WTC11 (cell line): Measurements from ENCODE around the gene TMEM117. TPM values are rescaled to one million over a fixed set of nuclear protein-coding genes. Genes with fewer than 3 reads are reported as not detected.

ENCODE experiments used
- ATAC-seq: fragments of 200-7000 bp; cut with Tn5 transposase; 2 replicates; pipeline ENCODE4 v1.10.0; 2021; ENCODE audit warnings: mild to moderate bottlenecking, moderate library complexity
- CTCF ChIA-PET: fragments of 300-600 bp; sonication (Branson Sonifier 250); formaldehyde crosslinking; loops from one replicate; lab custom pipeline; 2021; ENCODE audit warnings: antibody characterized with exemption; lab: Charles Lee
- POLR2A ChIA-PET: fragments of 350-600 bp; sonication (Branson Sonifier 250); formaldehyde crosslinking; loops from one replicate; lab custom pipeline; 2021; ENCODE audit warnings: antibody characterized with exemption; lab: Charles Lee
- DNase-seq: peaks from one replicate; pipeline ENCODE4 v3.0.0; 2021; ENCODE audit warnings: low spot score
- H3K27ac Mint-ChIP-seq: 2 replicates; pipeline ENCODE4 v1.8.0; 2021; ENCODE audit warnings: mixed read lengths
- H3K27me3 Mint-ChIP-seq: 2 replicates; pipeline ENCODE4 v1.8.0; 2021; ENCODE audit warnings: low read depth, mild to moderate bottlenecking, moderate library complexity, mixed read lengths
- H3K36me3 Mint-ChIP-seq: 2 replicates; pipeline ENCODE4 v1.8.0; 2021; ENCODE audit warnings: mixed read lengths
- H3K4me1 Mint-ChIP-seq: 2 replicates; pipeline ENCODE4 v1.8.0; 2022; ENCODE audit warnings: mixed read lengths
- H3K4me3 Mint-ChIP-seq: 2 replicates; pipeline ENCODE4 v1.8.0; 2021; ENCODE audit warnings: mild to moderate bottlenecking, moderate library complexity, mixed read lengths
- H3K9me3 Mint-ChIP-seq: 2 replicates; pipeline ENCODE4 v1.8.0; 2021; ENCODE audit warnings: mixed read lengths
- AFF4 ChIP-seq: sonication (generic); formaldehyde crosslinking; IDR thresholded peaks from 2 replicates; pipeline ENCODE4 v1.8.1; 2023; ENCODE audit warnings: mild to moderate bottlenecking, missing genetic modification reagents, borderline replicate concordance
- ARID4B ChIP-seq: sonication (generic); formaldehyde crosslinking; IDR thresholded peaks from 2 replicates; pipeline ENCODE4 v1.8.0; 2023; ENCODE audit warnings: missing genetic modification reagents, mild to moderate bottlenecking, borderline replicate concordance
- ATF1 ChIP-seq: sonication (generic); formaldehyde crosslinking; IDR thresholded peaks from 2 replicates; pipeline ENCODE4 v1.8.1; 2023; ENCODE audit warnings: mild to moderate bottlenecking, moderate library complexity, missing genetic modification reagents
- CBFB ChIP-seq: sonication (generic); formaldehyde crosslinking; IDR thresholded peaks from 2 replicates; pipeline ENCODE4 v1.8.1; 2022; ENCODE audit warnings: mild to moderate bottlenecking, low read depth, missing genetic modification reagents
- ESRRA ChIP-seq: sonication (generic); formaldehyde crosslinking; IDR thresholded peaks from 2 replicates; pipeline ENCODE4 v1.8.1; 2022; ENCODE audit warnings: mild to moderate bottlenecking, missing genetic modification reagents, borderline replicate concordance
- FOXP1 ChIP-seq: sonication (generic); formaldehyde crosslinking; IDR thresholded peaks from 2 replicates; pipeline ENCODE4 v1.8.0; 2022; ENCODE audit warnings: missing genetic modification reagents, mild to moderate bottlenecking, moderate library complexity, borderline replicate concordance
- GTF2I ChIP-seq: fragments of 250-450 bp; sonication (Bioruptor Pico); conservative IDR thresholded peaks from 2 replicates; pipeline ENCODE4 v1.4.0; 2021; ENCODE audit warnings: mild to moderate bottlenecking
- MXD4 ChIP-seq: fragments of 250-450 bp; sonication (Bioruptor Pico); IDR thresholded peaks from 2 replicates; pipeline ENCODE4 v1.8.0; 2021; ENCODE audit warnings: mild to moderate bottlenecking, moderate library complexity, borderline replicate concordance
- NFYB ChIP-seq: sonication (generic); formaldehyde crosslinking; conservative IDR thresholded peaks from 2 replicates; pipeline ENCODE4 v1.8.0; 2022; ENCODE audit warnings: low read depth, missing genetic modification reagents
- OVOL2 ChIP-seq: fragments of 250-450 bp; sonication (Bioruptor Pico); IDR thresholded peaks from 2 replicates; pipeline ENCODE4 v1.9.0; 2021; ENCODE audit warnings: mild to moderate bottlenecking, borderline replicate concordance
- SMAD4 ChIP-seq: sonication (generic); formaldehyde crosslinking; IDR thresholded peaks from 2 replicates; pipeline ENCODE4 v1.8.0; 2022; ENCODE audit warnings: mild to moderate bottlenecking, missing genetic modification reagents
- USF2 ChIP-seq: sonication (generic); formaldehyde crosslinking; IDR thresholded peaks from 2 replicates; pipeline ENCODE4 v1.8.1; 2023; ENCODE audit warnings: mild to moderate bottlenecking, missing genetic modification reagents, moderate library complexity
- ZMAT4 ChIP-seq: fragments of 250-450 bp; sonication (Bioruptor Pico); IDR thresholded peaks from 2 replicates; pipeline ENCODE4 v1.9.0; 2021; ENCODE audit warnings: mild to moderate bottlenecking
- ZNF121 ChIP-seq: sonication (generic); formaldehyde crosslinking; IDR thresholded peaks from 2 replicates; pipeline ENCODE4 v1.8.0; 2023; ENCODE audit warnings: missing genetic modification reagents
- ZNF416 ChIP-seq: fragments of 250-450 bp; sonication (Bioruptor Pico); IDR thresholded peaks from 2 replicates; pipeline ENCODE4 v1.9.0; 2021; ENCODE audit warnings: mild to moderate bottlenecking, inconsistent platforms
- ZNF423 ChIP-seq: fragments of 250-450 bp; sonication (Bioruptor Pico); IDR thresholded peaks from 2 replicates; pipeline ENCODE4 v2.1.2; 2022; ENCODE audit warnings: mild to moderate bottlenecking, moderate library complexity
- ZNF425 ChIP-seq: fragments of 250-450 bp; sonication (Bioruptor Pico); conservative IDR thresholded peaks from 2 replicates; pipeline ENCODE4 v1.9.0; 2021; ENCODE audit warnings: mild to moderate bottlenecking
- ZSCAN18 ChIP-seq: fragments of 250-450 bp; sonication (Bioruptor Pico); IDR thresholded peaks from 2 replicates; pipeline ENCODE4 v2.1.2; 2022; ENCODE audit warnings: mild to moderate bottlenecking, moderate library complexity
- total RNA-seq: library from RNA; stranded (reverse); gene quantifications from 3 replicates; pipeline ENCODE4 v1.2.3, GENCODE V29; 2021

Gene TMEM117
- total RNA-seq, 1 experiment from 2014 or later: 1.5 TPM

- H3K27ac Mint-ChIP-seq: no peak overlapping the region
- H3K4me3 Mint-ChIP-seq: no peak overlapping the region
- peaks cover 4% of the 10 kb centered on the region for H3K27me3 Mint-ChIP-seq
- peaks cover 38% of the 10 kb centered on the region for H3K36me3 Mint-ChIP-seq
- DNase-seq (no peak), ATAC-seq (no peak)
- H3K9me3 Mint-ChIP-seq: peaks cover 56% of the 10 kb centered on the region
- CTCF ChIA-PET: interaction anchor here (1.0 to 1.6 kb wide), 2 partner anchors 23 to 27 kb away, joined by 3 to 4 read pairs; no protein-coding TSS in a partner anchor
- POLR2A ChIA-PET: no interaction called here
- peaks cover 10% of the 10 kb centered on the region for H3K4me1 Mint-ChIP-seq
- TF ChIP-seq ATF1 (CRISPR knock-in tag) (no peak), FOXP1 (CRISPR knock-in tag) (no peak), USF2 (CRISPR knock-in tag) (no peak), OVOL2 (CRISPR knock-in tag) (no peak), CBFB (no peak), ARID4B (CRISPR knock-in tag) (no peak), ZNF416 (CRISPR knock-in tag) (no peak), ZNF121 (CRISPR knock-in tag) (no peak), SMAD4 (CRISPR knock-in tag) (no peak), NFYB (CRISPR knock-in tag) (no peak), ZMAT4 (CRISPR knock-in tag) (no peak), MXD4 (CRISPR knock-in tag) (no peak)
Measured at GRCh38 chr12:43973385-43973784, 137.5 kb downstream of the TMEM117 start.

- POLR2A ChIA-PET: no interaction called here
- Mint-ChIP-seq H3K4me3 (no peak overlapping the region), H3K9me3 (peaks cover 62% of the 10 kb centered on the region), H3K4me1 (peaks cover 12% of the 10 kb centered on the region), H3K36me3 (peaks cover 44% of the 10 kb centered on the region), H3K27me3 (peaks cover 4% of the 10 kb centered on the region), H3K27ac (no peak overlapping the region)
- CTCF ChIA-PET: no interaction called here
- DNase-seq (no peak), ATAC-seq (no peak)
- TF ChIP-seq ESRRA (CRISPR knock-in tag): no peak
- no peak for TF ChIP-seq AFF4 (CRISPR knock-in tag)
- TF ChIP-seq ZNF423 (CRISPR knock-in tag): no peak
- no peak for TF ChIP-seq GTF2I (CRISPR knock-in tag)
- no peak for TF ChIP-seq ARID4B (CRISPR knock-in tag)
- TF ChIP-seq ZNF425 (CRISPR knock-in tag): no peak
- TF ChIP-seq ZSCAN18 (CRISPR knock-in tag): no peak
Measured at GRCh38 chr12:43973993-43974392, 138.1 kb downstream of the TMEM117 start.
